Measurements from ENCODE around the gene ANXA9.

GRCh38 chr1:150964164-150964489, 18.0 kb upstream of the ANXA9 start:
- no peak for TF ChIP-seq CTCF (IDR thresholded peaks at IDR 0.05)
- no peak for TF ChIP-seq POLR2AphosphoS5 (IDR thresholded peaks at IDR 0.05)
- TF ChIP-seq POLR2A (IDR thresholded peaks at IDR 0.05) = no peak
- TF ChIP-seq EP300 (IDR thresholded peaks at IDR 0.05) = no peak

Measured in suprapubic skin (tissue), 4 donors.